ENCODE measurements around the gene CCDC61.

DNA sequence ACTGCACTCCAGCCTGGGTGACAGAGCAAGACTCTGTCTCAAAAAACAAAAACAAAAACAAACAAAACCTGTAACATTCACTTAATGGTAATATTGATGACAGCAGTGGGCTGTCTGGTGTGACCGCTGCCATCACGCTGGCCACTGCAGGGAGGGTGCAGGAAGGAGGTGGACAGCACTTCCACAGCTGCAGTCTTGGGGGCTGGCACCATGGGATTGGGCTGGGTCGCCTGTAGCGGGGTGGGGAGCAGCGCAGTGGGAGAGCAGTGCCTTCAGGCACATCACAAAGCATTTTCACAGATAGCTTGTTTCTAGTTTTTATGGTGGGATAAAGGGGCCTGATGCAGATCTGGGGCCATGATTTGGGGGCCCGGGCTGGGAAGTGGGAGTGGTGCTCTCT is 40.3 kb downstream of the CCDC61 start:
- TF ChIP-seq, protein P1, sequence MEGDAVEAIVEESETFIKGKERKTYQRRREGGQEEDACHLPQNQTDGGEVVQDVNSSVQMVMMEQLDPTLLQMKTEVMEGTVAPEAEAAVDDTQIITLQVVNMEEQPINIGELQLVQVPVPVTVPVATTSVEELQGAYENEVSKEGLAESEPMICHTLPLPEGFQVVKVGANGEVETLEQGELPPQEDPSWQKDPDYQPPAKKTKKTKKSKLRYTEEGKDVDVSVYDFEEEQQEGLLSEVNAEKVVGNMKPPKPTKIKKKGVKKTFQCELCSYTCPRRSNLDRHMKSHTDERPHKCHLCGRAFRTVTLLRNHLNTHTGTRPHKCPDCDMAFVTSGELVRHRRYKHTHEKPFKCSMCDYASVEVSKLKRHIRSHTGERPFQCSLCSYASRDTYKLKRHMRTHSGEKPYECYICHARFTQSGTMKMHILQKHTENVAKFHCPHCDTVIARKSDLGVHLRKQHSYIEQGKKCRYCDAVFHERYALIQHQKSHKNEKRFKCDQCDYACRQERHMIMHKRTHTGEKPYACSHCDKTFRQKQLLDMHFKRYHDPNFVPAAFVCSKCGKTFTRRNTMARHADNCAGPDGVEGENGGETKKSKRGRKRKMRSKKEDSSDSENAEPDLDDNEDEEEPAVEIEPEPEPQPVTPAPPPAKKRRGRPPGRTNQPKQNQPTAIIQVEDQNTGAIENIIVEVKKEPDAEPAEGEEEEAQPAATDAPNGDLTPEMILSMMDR (conservative IDR thresholded peaks at IDR 0.05), result no peak
- TF ChIP-seq EZH2 (IDR thresholded peaks at IDR 0.05; ENCODE audit: low read depth), result no peak

All from PC-9 (cell line).